ENCODE results near the gene ACACA.
"Not testable (repeated sequence)": the region's sequence is repeated elsewhere in the genome, so short reads cannot be mapped to it uniquely, and the experiment has no call there.

ACACA gene

GRCh38 chr17:37168731-37169353 lies 237.8 kb downstream of the ACACA start:
- no peak for DNase-seq

GRCh38 chr17:37167756-37168155 lies 238.9 kb downstream of the ACACA start:
- no peak for DNase-seq

GRCh38 chr17:37164057-37164456 lies 242.6 kb downstream of the ACACA start:
- DNase-seq, result no peak

- DNase-seq, result no peak
Measured at GRCh38 chr17:37162800-37163199, 243.8 kb downstream of the ACACA start.

GRCh38 chr17:37160944-37161343 lies 245.7 kb downstream of the ACACA start:
- DNase-seq, result no peak

- no peak for DNase-seq
Measured at GRCh38 chr17:37158290-37158689, 248.3 kb downstream of the ACACA start.

GRCh38 chr17:37148156-37148555 lies 258.5 kb downstream of the ACACA start:
- DNase-seq, result peak in 1 of 14 donors; percentile 0

GRCh38 chr17:37147301-37147812 lies 259.3 kb downstream of the ACACA start:
- no peak for DNase-seq

GRCh38 chr17:37146086-37147064 lies 260.3 kb downstream of the ACACA start:
- no peak for DNase-seq

GRCh38 chr17:37144075-37144701 lies 262.4 kb downstream of the ACACA start:
- DNase-seq, result no peak

- not testable (repeated sequence) for DNase-seq
Measured at GRCh38 chr17:37143558-37143957, 263.1 kb downstream of the ACACA start.

- no peak for DNase-seq
Measured at GRCh38 chr17:37142294-37142896, 264.2 kb downstream of the ACACA start.

GRCh38 chr17:37138571-37139120 lies 268.0 kb downstream of the ACACA start:
- no peak for DNase-seq

- DNase-seq, result no peak
Measured at GRCh38 chr17:37137906-37138514, 268.6 kb downstream of the ACACA start.

- no peak for DNase-seq
Measured at GRCh38 chr17:37137070-37137610, 269.5 kb downstream of the ACACA start.

GRCh38 chr17:37135576-37135975 lies 271.1 kb downstream of the ACACA start:
- DNase-seq, result no peak

GRCh38 chr17:37134050-37134449 lies 272.6 kb downstream of the ACACA start:
- no peak for DNase-seq

- no peak for DNase-seq
Measured at GRCh38 chr17:37133136-37133535, 273.5 kb downstream of the ACACA start.

- no peak for DNase-seq
Measured at GRCh38 chr17:37131669-37132611, 274.7 kb downstream of the ACACA start.

GRCh38 chr17:37130984-37131446 lies 275.6 kb downstream of the ACACA start:
- DNase-seq, result no peak
